GM12874 (cell line): Measurements from ENCODE around the gene CDH6.

Experiments used
- CTCF ChIP-seq: IDR thresholded peaks from 2 replicates; pipeline ENCODE4 v1.5.1; 2011; ENCODE audit warnings: low read depth, mild to moderate bottlenecking, control low read depth, low read length, moderate library complexity; ENCODE audit not compliant: insufficient read depth

The CDH6 gene

GRCh38 chr5:31361234-31361633, 167.7 kb downstream of the CDH6 start:
- TF ChIP-seq CTCF: no peak

DNA sequence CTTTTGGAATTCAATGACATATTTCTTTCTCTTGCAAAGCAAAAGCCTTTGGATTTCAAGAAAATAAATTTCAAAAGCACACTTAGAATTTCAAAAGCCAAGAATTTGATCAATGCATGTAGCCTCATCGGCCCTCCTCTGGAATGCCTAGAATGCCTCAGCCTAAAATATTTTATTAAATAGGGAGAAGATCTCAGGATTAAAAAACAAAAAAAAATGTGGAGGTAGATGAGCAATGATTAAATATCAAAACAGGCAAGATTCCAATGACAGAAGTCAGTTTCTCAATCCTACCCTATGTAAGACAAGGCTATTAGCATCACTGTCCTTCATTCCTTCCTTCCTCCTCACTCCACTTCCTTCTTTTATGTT, 169.0 kb downstream of the CDH6 start:
- TF ChIP-seq CTCF: no peak

DNA sequence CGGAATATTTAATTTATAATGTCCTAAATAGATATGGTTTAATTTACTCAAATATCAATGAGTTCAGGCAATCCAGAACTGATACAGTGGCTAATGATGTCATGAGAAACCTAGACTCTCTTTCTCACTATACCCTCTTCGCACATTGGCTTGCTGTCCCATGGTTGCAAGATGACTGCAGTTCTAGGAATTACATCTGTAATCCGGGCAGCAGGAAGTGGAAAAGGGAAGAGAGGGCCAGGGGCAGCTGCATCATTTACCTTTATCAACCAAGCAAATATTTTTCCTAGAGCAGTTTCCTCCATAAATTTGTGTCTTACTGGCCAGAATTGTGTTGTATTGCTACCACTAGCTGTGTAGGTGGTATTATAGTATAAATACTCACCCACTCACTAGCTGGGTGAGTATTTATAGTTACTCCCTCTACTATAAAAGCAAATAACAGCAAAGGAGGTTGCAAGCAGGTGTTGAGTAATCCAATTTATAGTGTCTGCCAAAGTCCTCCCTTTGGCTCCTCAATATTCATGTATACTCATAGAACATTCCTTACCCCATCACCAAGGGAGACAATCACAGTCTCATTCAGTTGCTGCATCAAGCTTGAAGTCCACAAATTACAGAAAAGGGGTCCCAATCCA, 169.6 kb downstream of the CDH6 start:
- TF ChIP-seq CTCF: no peak

GRCh38 chr5:31364881-31365636, 171.6 kb downstream of the CDH6 start:
- no peak for TF ChIP-seq CTCF

DNA sequence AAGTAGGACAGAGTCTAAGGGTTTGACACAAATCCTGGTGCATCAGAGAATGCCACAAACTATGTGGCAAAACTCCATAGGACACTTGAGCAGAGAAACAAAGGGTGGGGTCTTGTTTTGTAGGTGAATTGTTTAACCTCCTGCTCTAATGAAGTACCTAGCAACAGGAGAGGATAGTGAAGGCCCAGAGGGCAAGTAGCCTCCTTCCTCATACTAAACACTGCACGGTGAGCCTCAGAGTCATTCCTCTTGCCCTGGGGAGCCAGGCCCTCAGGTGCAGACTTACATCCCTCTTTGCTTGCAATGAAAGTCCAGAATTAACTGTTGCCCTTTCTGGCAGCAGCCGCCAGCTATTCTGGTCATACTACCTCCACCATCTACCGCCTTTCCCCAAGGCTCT, 172.3 kb downstream of the CDH6 start:
- no peak for TF ChIP-seq CTCF

DNA sequence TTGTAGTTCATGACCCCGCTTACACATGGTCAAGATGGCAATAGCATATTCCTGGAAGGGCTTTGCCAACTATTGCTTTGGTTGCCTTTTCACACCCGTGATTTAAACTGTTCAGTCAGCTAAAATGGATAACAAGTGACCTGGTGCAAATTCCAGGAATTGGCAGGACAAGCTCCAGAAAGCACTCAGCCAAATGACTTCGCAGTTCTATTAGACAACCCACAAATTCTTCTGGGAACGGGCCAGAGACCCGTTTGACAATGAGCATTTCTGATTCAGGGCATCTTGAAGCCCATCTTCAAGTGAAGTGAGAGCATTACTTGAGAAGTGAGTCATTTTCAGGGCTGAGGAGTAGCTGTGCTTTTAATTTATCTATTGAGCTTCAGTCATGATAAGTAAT, 173.5 kb downstream of the CDH6 start:
- TF ChIP-seq CTCF: no peak

DNA sequence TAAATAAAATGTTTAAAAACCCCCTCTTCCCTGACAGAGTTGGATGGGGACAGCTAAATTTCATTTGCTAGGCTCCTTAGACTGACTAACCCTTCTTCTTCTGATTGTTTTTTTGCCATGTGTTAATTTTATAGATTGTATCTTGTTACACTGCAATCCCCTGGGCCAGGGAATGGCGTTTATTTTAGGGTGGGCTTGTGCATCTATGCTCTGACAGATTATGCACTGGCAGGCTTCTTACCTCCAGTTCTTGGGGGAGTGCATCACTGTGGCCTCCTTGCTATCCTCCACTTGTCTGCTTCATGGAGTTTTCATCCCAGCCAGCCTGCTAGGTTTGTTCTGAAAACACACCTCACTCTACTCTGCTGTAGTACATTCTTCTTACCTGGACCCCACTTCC, 178.6 kb downstream of the CDH6 start:
- no peak for TF ChIP-seq CTCF
